ENCODE measurements around the gene SCD.

SCD gene

GRCh38 chr10:100401631-100402328, 54.7 kb downstream of the SCD start:
- DNase-seq: no peak

DNA sequence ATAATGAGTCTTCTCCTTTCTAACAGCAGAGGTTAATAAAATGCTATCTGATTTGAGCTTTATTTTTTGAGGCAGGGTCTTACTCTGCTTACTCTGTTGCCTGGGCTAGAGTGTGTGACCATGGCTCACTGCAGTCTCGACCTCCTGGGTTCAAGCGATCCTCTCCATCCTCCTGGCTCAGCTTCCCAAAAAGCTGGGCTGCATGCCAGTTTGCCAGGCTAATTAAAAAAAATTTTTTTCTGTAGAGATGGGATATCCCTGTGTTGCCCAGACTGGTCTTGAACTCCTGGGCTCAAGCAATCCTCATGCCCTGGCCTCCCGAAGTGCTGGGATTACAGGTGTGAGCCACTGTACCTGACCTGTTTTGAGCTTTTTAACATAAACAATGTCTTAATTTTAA, 56.7 kb downstream of the SCD start:
- no peak for DNase-seq

DNA sequence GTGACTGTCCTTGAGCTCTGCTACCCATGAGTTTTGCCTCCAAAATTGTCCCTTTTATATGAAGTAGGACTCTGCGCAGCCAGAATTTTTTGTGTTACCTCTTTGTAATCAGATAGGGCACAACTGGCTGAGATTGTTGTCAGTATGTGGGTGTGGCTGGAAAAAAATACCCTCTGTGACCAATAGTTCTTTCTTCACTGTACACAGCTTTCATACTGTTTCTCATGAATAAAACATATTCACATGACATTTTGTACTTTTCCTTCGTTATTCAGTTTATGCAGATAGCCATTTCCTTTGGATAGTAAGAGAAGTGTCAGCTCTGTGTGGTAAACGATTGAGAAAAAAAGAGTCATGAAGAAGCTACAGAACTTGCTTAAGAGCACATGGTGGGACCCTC, 66.1 kb downstream of the SCD start:
- no peak for DNase-seq
